Measurements from ENCODE around the gene PHGDH.

DNA sequence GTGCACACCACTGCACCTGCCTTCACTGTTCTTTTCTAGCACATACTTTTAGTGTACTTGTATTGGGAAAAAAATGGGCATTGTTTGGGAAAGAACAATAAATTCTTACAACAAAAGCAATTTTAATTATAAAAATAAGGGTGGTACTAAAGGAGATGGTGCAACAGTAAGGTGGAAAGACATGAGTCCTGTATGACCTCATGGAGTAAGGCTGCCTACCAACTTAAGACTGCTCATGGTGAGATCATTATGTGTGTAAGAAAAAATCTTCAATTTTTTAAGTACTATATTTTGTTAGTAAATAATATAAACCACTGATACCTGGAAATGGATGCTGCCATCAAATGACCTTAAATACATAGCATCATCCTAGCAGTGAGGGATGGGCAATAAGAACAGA lies 29.6 kb upstream of the PHGDH start:
- TF ChIP-seq POLR2A (IDR thresholded peaks at IDR 0.05; ENCODE audit: low read length), result no peak
- TF ChIP-seq GATA1 (IDR thresholded peaks at IDR 0.05; ENCODE audit: low read depth, low read length), result no peak
